K562 (cell line): ENCODE results near the gene WDR70. TPM values are rescaled to one million over a fixed set of nuclear protein-coding genes. Genes with fewer than 3 reads are reported as not detected.

ENCODE experiments used
- BCOR ChIP-seq: fragments of 450-650 bp; IDR thresholded peaks from 2 replicates; pipeline ENCODE4 v1.6.1; 2016
- CTCF ChIP-seq, 3 experiments: IDR thresholded peaks in 2 of 3; conservative IDR thresholded peaks in 1 of 3; 2 replicates each; pipeline ENCODE4 v1.5.1; 2011 to 2012; ENCODE audit warnings: low read length in 3 of 3, mild to moderate bottlenecking in 3 of 3, control low read depth in 2 of 3, improper control_type of control experiment in 1 of 3, inconsistent platforms in 1 of 3, low read depth in 1 of 3, mixed read lengths in 1 of 3, moderate library complexity in 1 of 3; ENCODE audit not compliant: insufficient read depth in 2 of 3
- EHMT2 ChIP-seq: fragments of 450-650 bp; IDR thresholded peaks from 2 replicates; pipeline ENCODE4 v1.6.1; 2018; ENCODE audit warnings: antibody characterized with exemption
- GATAD2A ChIP-seq: fragments of 450-650 bp; IDR thresholded peaks from 2 replicates; pipeline ENCODE4 v1.6.1; 2017
- MEF2A ChIP-seq: IDR thresholded peaks from 2 replicates; pipeline ENCODE4 v1.6.1; 2011; ENCODE audit warnings: low read depth, mild to moderate bottlenecking, low read length, moderate library complexity; ENCODE audit not compliant: control insufficient read depth
- NR0B1 ChIP-seq: fragments of 450-650 bp; IDR thresholded peaks from one replicate; pipeline ENCODE4 v1.6.1; 2018; ENCODE audit warnings: mild to moderate bottlenecking, moderate library complexity; ENCODE audit not compliant: partially characterized antibody
- NR2C2 ChIP-seq, 2 experiments: fragments of 200-800 bp in 1 of 2; sonication (Bioruptor generic) in 1 of 2; sonication (generic) in 1 of 2; formaldehyde crosslinking in 1 of 2; IDR thresholded peaks; 2 replicates each; pipeline versions ENCODE4 v1.6.1 to v1.8.0; 2016 to 2022; ENCODE audit warnings: mild to moderate bottlenecking in 1 of 2, missing compliant biosample characterization in 1 of 2, missing genetic modification characterization in 1 of 2, missing genetic modification reagents in 1 of 2
- RUNX1 ChIP-seq: sonication (generic); IDR thresholded peaks from 2 replicates; pipeline ENCODE4 v1.6.1; 2016; ENCODE audit warnings: antibody characterized with exemption, low read depth
- SNAPC5 ChIP-seq: fragments of 250-450 bp; sonication (Bioruptor Pico); IDR thresholded peaks from 2 replicates; pipeline ENCODE4 v1.8.0; 2021; ENCODE audit warnings: moderate library complexity, mild to moderate bottlenecking, inconsistent platforms
- SRSF3 ChIP-seq: fragments of 200-400 bp; formaldehyde crosslinking; IDR thresholded peaks from 2 replicates; pipeline ENCODE4 v1.6.1; 2016; ENCODE audit warnings: mild to moderate bottlenecking, low read length, moderate library complexity; ENCODE audit not compliant: insufficient read depth
- SRSF9 ChIP-seq: fragments of 200-400 bp; formaldehyde crosslinking; IDR thresholded peaks from 2 replicates; pipeline ENCODE4 v1.6.1; 2017; ENCODE audit warnings: low read depth, low read length, borderline replicate concordance
- TAL1 ChIP-seq: fragments of 450-650 bp; IDR thresholded peaks from 2 replicates; pipeline ENCODE4 v1.6.1; 2016; ENCODE audit warnings: mild to moderate bottlenecking
- TARDBP ChIP-seq: fragments of 450-650 bp; IDR thresholded peaks from 2 replicates; pipeline ENCODE4 v1.6.1; 2016
- ZBTB2 ChIP-seq: fragments of 450-650 bp; IDR thresholded peaks from 2 replicates; pipeline ENCODE4 v1.6.1; 2016; ENCODE audit warnings: antibody characterized with exemption
- polyA plus RNA-seq, 8 experiments: library from polyadenylated mRNA; depleted of rRNA in 4 of 8; stranded (reverse) in 5 of 8; unstranded in 3 of 8; fragments of >200 nt; fragmentation: Nextera tagmentation in 2 of 8; fragmentation: Illumina TruSeq in 1 of 8; extraction: Ambion mirVana in 2 of 8; extraction: Trizol in 1 of 8; gene quantifications; 2 replicates each; pipeline versions ENCODE4 v1.2.1 to v1.2.3, GENCODE V29; 2011 to 2014; ENCODE audit warnings: inconsistent platforms in 1 of 8, missing spikeins in 1 of 8
- total RNA-seq, 7 experiments: library from RNA; depleted of rRNA in 6 of 7; stranded (reverse); fragments of >200 nt in 6 of 7; fragmentation: Illumina TruSeq in 2 of 7; extraction: Trizol in 2 of 7; gene quantifications; 2 replicates each; pipeline versions ENCODE4 v1.2.1 to v1.2.3, GENCODE V29; 2011 to 2021; ENCODE audit warnings: low replicate concordance in 1 of 7
- TF ChIP-seq, protein P1 (sequence below): fragments of 250-450 bp; sonication (Bioruptor Pico); IDR thresholded peaks from 2 replicates; pipeline ENCODE4 v1.4.0; 2020; ENCODE audit warnings: borderline replicate concordance
- TF ChIP-seq, protein P2 (sequence below): sonication (generic); IDR thresholded peaks from 2 replicates; pipeline ENCODE4 v1.6.1; 2016
- TF ChIP-seq, protein P3 (sequence below): fragments of 450-650 bp; IDR thresholded peaks from 2 replicates; pipeline ENCODE4 v1.7.0; 2016; ENCODE audit warnings: borderline replicate concordance

WDR70 gene
- total and polyA plus RNA-seq, 9 of the 15 experiments (the other 6 are each of a cell fraction or from before 2014, with no cell fraction given), result 16.8 to 46.6 (median 38.8) TPM

- TF ChIP-seq BCOR (peak; percentile 93), CTCF (IDR thresholded peaks at IDR 0.05 in 2 of 3, conservative IDR thresholded peaks at IDR 0.05 in 1 of 3; ENCODE audit: insufficient read depth in 2 of 3, low read depth in 1 of 3, low read length in 3 of 3) (0 out of 6 replicates have a peak, but pooled peaks of 1 of the 3 experiments have one; percentile 2), MEF2A (no peak), NR2C2 (CRISPR knock-in tag; IDR thresholded peaks at IDR 0.05) (peak; percentile 32; the same call in 1 of the 2 replicates), NR2C2 (tag; IDR thresholded peaks at IDR 0.05) (peak; percentile 95), SRSF3 (no peak), RUNX1 (no peak), SRSF9 (no peak), GATAD2A (peak; percentile 87; the same call in 1 of the 2 replicates), SNAPC5 (CRISPR knock-in tag) (no peak), ZBTB2 (peak; percentile 89; the same call in 1 of the 2 replicates), EHMT2 (peak; percentile 92), TAL1 (peak; percentile 46; the same call in 1 of the 2 replicates), TARDBP (peak; percentile 53; the same call in 1 of the 2 replicates), NR0B1 (no peak)
- TF ChIP-seq, protein P1, sequence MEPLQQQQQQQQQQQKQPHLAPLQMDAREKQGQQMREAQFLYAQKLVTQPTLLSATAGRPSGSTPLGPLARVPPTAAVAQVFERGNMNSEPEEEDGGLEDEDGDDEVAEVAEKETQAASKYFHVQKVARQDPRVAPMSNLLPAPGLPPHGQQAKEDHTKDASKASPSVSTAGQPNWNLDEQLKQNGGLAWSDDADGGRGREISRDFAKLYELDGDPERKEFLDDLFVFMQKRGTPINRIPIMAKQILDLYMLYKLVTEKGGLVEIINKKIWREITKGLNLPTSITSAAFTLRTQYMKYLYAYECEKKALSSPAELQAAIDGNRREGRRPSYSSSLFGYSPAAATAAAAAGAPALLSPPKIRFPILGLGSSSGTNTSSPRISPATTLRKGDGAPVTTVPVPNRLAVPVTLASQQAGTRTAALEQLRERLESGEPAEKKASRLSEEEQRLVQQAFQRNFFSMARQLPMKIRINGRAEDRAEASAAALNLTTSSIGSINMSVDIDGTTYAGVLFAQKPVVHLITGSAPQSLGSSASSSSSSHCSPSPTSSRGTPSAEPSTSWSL (CRISPR knock-in tag), result no peak
- TF ChIP-seq, protein P2, sequence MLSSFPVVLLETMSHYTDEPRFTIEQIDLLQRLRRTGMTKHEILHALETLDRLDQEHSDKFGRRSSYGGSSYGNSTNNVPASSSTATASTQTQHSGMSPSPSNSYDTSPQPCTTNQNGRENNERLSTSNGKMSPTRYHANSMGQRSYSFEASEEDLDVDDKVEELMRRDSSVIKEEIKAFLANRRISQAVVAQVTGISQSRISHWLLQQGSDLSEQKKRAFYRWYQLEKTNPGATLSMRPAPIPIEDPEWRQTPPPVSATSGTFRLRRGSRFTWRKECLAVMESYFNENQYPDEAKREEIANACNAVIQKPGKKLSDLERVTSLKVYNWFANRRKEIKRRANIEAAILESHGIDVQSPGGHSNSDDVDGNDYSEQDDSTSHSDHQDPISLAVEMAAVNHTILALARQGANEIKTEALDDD, result peak; percentile 88
- TF ChIP-seq, protein P3, sequence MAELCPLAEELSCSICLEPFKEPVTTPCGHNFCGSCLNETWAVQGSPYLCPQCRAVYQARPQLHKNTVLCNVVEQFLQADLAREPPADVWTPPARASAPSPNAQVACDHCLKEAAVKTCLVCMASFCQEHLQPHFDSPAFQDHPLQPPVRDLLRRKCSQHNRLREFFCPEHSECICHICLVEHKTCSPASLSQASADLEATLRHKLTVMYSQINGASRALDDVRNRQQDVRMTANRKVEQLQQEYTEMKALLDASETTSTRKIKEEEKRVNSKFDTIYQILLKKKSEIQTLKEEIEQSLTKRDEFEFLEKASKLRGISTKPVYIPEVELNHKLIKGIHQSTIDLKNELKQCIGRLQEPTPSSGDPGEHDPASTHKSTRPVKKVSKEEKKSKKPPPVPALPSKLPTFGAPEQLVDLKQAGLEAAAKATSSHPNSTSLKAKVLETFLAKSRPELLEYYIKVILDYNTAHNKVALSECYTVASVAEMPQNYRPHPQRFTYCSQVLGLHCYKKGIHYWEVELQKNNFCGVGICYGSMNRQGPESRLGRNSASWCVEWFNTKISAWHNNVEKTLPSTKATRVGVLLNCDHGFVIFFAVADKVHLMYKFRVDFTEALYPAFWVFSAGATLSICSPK, result peak; percentile 96; the same call in 1 of the 2 replicates
These were observed 8.0 kb upstream of the WDR70 start, which contains the start of gene NUP155 (continued) for GRCh38 chr5:37370864-37371726.
